ENCODE measurements around the gene CST9. TPM values are rescaled to one million over a fixed set of nuclear protein-coding genes. Genes with fewer than 3 reads are reported as not detected.

CST9 gene
- total RNA-seq, 1 experiment from 2014 or later: not detected

GRCh38 chr20:23644164-23644563 is 38.4 kb upstream of the CST9 start:
- in situ Hi-C loops (cut with HindIII; ENCODE audit: low pct_unique_long_range_greater_than_20kb, low sequenced_read_pairs): no loop called here
- no peak overlapping the region for H3K4me3 ChIP-seq (ENCODE audit: low read depth in 2 of 2, low read length in 2 of 2)
- CTCF ChIA-PET: no interaction called here
- POLR2A ChIA-PET: no interaction called here
- H3K36me3 ChIP-seq (ENCODE audit: control insufficient read depth, insufficient read depth, low read length): no peaks in the 10 kb centered on the region
- no peaks in the 10 kb centered on the region for H3K4me1 ChIP-seq (ENCODE audit: control insufficient read depth, insufficient read depth, low read length)
- no peaks in the 10 kb centered on the region for H3K27me3 ChIP-seq (ENCODE audit: control insufficient read depth, insufficient read depth, low read length)
- no peak for TF ChIP-seq SIN3A (IDR thresholded peaks at IDR 0.05; ENCODE audit: borderline replicate concordance, insufficient read depth, low read depth, low read length)
- DNase-seq (ENCODE audit: low read depth, low spot score): no peak
- H3K9me3 ChIP-seq (ENCODE audit: control insufficient read depth, insufficient read depth, low read depth, low read length): no peaks in the 10 kb centered on the region
- ATAC-seq: no peak
- intact Hi-C loops (cut with micrococcal nuclease; ENCODE audit: unreplicated experiment): no loop called here
- no peak overlapping the region for H3K27ac ChIP-seq (ENCODE audit: low read length)
- BruUV-seq (replicated peaks): no TSS peak

DNA sequence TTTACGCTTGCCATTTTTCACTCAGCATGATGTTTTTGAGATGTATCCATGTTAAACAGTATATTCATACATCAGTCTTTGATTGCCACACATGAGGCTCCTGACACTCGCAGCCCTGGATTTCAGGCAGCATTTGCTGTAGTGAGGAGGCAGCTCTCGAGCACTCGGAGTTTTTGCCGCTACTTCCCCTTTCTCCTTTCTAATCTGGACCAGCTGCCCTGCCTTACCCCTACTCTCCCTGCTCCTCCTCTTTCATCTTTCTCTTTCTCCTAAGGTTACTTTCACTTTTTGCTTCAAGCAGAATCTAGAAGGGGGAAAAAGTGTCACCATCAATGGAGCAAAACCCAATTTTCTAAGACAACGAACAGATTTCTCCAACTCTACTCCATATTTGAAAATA is 37.9 kb upstream of the CST9 start:
- no peak for DNase-seq (ENCODE audit: low read depth, low spot score)
- no TSS peak for BruUV-seq (replicated peaks)
- TF ChIP-seq TCF7L2 (IDR thresholded peaks at IDR 0.05; ENCODE audit: low read depth, low read length): no peak
- no peak for TF ChIP-seq POLR2AphosphoS5 (IDR thresholded peaks at IDR 0.05; ENCODE audit: low read depth, low read length)
- TF ChIP-seq SIN3A (IDR thresholded peaks at IDR 0.05; ENCODE audit: borderline replicate concordance, insufficient read depth, low read depth, low read length): no peak
- TF ChIP-seq, protein P1, sequence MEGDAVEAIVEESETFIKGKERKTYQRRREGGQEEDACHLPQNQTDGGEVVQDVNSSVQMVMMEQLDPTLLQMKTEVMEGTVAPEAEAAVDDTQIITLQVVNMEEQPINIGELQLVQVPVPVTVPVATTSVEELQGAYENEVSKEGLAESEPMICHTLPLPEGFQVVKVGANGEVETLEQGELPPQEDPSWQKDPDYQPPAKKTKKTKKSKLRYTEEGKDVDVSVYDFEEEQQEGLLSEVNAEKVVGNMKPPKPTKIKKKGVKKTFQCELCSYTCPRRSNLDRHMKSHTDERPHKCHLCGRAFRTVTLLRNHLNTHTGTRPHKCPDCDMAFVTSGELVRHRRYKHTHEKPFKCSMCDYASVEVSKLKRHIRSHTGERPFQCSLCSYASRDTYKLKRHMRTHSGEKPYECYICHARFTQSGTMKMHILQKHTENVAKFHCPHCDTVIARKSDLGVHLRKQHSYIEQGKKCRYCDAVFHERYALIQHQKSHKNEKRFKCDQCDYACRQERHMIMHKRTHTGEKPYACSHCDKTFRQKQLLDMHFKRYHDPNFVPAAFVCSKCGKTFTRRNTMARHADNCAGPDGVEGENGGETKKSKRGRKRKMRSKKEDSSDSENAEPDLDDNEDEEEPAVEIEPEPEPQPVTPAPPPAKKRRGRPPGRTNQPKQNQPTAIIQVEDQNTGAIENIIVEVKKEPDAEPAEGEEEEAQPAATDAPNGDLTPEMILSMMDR (IDR thresholded peaks at IDR 0.05): no peak
- TF ChIP-seq REST (IDR thresholded peaks at IDR 0.05; ENCODE audit: insufficient read depth in 1 of 2, low read depth in 2 of 2, low read length in 1 of 2): no peak
- in situ Hi-C loops (cut with HindIII; ENCODE audit: low pct_unique_long_range_greater_than_20kb, low sequenced_read_pairs): no loop called here
- ATAC-seq: no peak
- H3K9me3 ChIP-seq (ENCODE audit: control insufficient read depth, insufficient read depth, low read depth, low read length): no peaks in the 10 kb centered on the region
- H3K4me1 ChIP-seq (ENCODE audit: control insufficient read depth, insufficient read depth, low read length): no peaks in the 10 kb centered on the region
- no peaks in the 10 kb centered on the region for H3K36me3 ChIP-seq (ENCODE audit: control insufficient read depth, insufficient read depth, low read length)
- H3K4me3 ChIP-seq (ENCODE audit: low read depth in 2 of 2, low read length in 2 of 2): no peak overlapping the region
- H3K27ac ChIP-seq (ENCODE audit: low read length): no peak overlapping the region
- ChIA-PET POLR2A (no interaction called here), CTCF (no interaction called here)
- intact Hi-C loops (cut with micrococcal nuclease; ENCODE audit: unreplicated experiment): no loop called here
- H3K27me3 ChIP-seq (ENCODE audit: control insufficient read depth, insufficient read depth, low read length): no peaks in the 10 kb centered on the region

GRCh38 chr20:23641936-23642751 is 36.4 kb upstream of the CST9 start:
- DNase-seq (ENCODE audit: low read depth, low spot score) (no peak), ATAC-seq (no peak)
- ChIA-PET CTCF (no interaction called here), POLR2A (no interaction called here)
- intact Hi-C loops (cut with micrococcal nuclease; ENCODE audit: unreplicated experiment) (no loop called here), in situ Hi-C loops (cut with HindIII; ENCODE audit: low pct_unique_long_range_greater_than_20kb, low sequenced_read_pairs) (no loop called here)
- Histone ChIP-seq H3K4me3 (ENCODE audit: low read depth in 2 of 2, low read length in 2 of 2) (no peak overlapping the region), H3K4me1 (ENCODE audit: control insufficient read depth, insufficient read depth, low read length) (no peaks in the 10 kb centered on the region), H3K36me3 (ENCODE audit: control insufficient read depth, insufficient read depth, low read length) (no peaks in the 10 kb centered on the region), H3K9me3 (ENCODE audit: control insufficient read depth, insufficient read depth, low read depth, low read length) (no peaks in the 10 kb centered on the region), H3K27ac (ENCODE audit: low read length) (no peak overlapping the region), H3K27me3 (ENCODE audit: control insufficient read depth, insufficient read depth, low read length) (no peaks in the 10 kb centered on the region)
- BruUV-seq (replicated peaks): no TSS peak
- TF ChIP-seq, protein P1 (IDR thresholded peaks at IDR 0.05): no peak
- no peak for TF ChIP-seq REST (IDR thresholded peaks at IDR 0.05; ENCODE audit: insufficient read depth in 1 of 2, low read depth in 2 of 2, low read length in 1 of 2)
- no peak for TF ChIP-seq SIN3A (IDR thresholded peaks at IDR 0.05; ENCODE audit: borderline replicate concordance, insufficient read depth, low read depth, low read length)
- TF ChIP-seq POLR2AphosphoS5 (IDR thresholded peaks at IDR 0.05; ENCODE audit: low read depth, low read length): no peak
- no peak for TF ChIP-seq TCF7L2 (IDR thresholded peaks at IDR 0.05; ENCODE audit: low read depth, low read length)

All from Panc1 (cell line).